GM19035 (cell line): ENCODE results near the gene SORT1.

Source experiments
- ATAC-seq: cut with Tn5 transposase; IDR thresholded peaks from one replicate; pipeline ENCODE4 v1.9.1; 2021; ENCODE audit not compliant: unreplicated experiment

The SORT1 gene

DNA sequence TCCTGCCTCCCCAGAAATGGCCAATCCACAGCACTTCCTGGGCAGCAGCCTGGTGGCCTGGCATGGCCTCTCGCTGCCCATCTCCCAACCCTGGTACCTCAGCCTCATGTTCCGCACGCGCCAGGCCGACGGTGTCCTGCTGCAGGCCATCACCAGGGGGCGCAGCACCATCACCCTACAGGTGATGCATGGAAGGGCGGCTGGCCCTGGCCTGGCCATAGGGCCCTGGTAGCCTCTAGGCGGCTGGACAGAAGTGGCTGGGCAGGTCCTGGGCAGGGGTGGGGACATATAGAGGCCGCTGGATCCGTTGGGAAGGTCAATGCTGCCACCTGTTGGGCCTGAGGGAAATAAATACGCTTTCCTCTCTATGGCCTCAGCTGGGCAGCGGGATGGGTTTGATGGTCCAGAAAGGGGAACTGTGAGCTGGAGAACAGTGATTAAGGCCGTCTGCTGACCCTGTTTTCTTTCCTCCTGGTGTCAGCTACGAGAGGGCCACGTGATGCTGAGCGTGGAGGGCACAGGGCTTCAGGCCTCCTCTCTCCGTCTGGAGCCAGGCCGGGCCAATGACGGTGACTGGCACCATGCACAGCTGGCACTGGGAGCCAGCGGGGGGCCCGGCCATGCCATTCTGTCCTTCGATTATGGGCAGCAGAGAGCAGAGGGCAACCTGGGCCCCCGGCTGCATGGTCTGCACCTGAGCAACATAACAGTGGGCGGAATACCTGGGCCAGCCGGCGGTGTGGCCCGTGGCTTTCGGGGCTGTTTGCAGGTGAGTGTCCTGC, 133.9 kb downstream of the SORT1 start:
- peak; percentile 61 for ATAC-seq

DNA sequence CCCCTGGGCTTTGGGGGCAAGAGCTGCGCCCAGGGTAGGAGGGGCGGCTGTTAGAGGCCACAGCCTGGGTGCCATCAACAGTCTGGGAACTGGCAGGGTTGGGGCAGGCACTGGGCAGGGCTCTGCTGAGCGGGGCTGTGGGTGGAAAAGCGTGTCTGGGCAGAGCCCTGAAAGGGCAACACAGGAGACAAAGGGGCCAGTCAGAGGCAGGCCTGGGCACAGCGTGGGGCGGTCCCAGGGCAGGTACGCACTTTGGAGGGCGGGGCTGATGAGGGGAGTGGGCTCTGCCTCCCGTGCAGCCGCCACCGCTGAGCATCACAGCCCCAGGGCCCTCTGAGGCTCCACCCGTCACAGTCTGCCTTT, 134.5 kb downstream of the SORT1 start:
- no peak for ATAC-seq

DNA sequence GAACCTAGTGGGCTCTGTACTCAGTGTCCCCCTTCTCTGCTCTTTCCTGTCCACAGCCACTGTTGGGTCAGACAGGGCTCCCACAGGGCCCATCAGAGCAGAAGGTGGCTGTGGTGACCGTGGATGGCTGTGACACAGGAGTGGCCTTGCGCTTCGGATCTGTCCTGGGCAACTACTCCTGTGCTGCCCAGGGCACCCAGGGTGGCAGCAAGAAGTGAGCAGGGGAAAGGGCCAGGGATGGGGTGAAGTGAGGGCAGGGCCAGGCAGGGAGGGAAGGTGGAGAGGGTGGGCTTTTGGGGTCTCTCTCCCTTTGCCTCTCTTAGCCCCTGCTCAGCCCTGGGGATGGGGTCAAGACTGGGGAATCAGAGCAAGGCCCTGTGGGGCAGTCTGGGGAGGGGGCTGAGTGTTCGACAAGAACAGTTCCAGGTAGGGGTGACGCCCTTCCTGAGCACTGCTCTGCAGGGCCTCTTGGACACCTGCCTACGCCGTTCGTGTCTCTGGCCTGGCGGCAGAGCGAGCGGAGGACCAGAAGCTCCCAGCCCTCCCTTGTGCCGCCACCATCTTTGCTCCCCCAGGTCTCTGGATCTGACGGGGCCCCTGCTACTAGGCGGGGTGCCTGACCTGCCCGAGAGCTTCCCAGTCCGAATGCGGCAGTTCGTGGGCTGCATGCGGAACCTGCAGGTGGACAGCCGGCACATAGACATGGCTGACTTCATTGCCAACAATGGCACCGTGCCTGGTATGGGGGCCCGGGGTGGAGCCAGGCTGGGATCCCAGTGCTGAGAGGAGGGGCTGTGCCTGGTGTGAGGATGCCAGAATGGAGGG, 135.3 kb downstream of the SORT1 start:
- no peak for ATAC-seq

DNA sequence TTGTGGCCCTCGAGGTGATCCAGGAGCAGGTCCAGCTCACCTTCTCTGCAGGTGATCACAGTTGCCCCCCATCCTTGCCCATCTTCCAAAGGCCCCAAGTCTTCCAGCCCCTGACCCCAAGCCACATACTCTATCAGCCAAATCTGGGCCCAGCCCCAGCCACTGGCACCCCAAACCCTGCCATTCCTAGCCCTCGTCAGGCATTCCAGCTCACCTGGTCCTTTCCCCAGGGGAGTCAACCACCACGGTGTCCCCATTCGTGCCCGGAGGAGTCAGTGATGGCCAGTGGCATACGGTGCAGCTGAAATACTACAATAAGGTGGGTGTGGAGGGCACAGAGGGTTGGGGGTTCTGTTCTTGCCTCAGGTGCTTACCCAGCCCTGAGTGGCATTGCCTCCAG, 136.1 kb downstream of the SORT1 start:
- no peak for ATAC-seq

DNA sequence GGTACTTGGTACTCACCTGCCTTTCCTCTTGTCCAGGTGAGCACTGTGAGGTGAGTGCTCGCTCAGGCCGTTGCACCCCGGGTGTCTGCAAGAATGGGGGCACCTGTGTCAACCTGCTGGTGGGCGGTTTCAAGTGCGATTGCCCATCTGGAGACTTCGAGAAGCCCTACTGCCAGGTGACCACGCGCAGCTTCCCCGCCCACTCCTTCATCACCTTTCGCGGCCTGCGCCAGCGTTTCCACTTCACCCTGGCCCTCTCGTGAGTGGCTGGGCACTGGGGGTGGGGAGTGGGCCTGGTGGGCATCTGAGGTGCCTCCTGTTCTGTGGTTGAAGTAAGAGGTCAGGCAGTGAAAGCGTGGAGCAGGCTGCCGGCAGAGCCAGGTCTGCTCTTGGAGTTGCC, 136.7 kb downstream of the SORT1 start:
- no peak for ATAC-seq

DNA sequence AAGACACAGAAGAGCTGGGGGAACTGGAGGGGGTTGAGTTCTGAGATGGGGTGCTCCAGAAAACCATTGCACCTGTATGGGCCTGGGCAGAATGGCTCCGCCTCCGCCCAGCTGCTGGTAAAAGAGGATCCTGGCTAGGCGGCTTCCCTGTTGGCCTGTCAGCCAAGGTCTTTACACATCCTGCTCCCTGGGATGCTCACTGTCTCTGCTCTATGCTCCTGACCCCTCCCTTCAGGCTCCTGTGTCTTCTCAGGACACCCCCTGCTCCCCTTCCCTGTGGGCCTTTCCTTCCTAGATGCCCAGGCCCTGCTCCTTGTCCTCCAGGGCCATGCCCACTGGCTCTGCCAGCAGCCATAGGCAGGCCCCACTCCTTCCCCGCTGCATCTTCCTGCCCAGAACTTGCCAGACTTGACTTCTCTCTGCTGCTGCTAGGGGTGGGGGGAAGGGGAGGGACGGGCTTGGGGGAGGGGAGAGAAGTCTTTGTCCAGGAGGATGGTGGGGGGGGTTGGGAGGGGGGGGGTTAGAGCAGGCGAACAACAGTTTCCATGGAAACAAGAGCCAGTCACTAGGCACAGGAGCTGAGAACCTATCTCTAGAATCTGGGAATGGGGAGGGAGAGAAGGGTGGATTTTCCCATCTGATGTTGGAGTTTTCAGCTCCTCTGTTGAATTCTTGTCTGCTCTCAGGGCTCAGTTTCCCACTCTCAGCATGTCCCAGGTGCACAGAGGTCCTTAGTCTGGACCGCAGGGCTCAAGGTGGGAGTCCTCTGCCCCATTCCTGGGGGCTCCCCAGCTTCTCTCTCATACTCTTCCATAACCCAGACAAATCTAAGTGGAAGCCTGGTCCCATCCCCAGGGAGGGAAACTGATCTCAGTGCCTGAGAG, 137.8 kb downstream of the SORT1 start:
- no peak for ATAC-seq
